CMK (cell line): Measurements from ENCODE around the gene POMT1.
"Not testable (repeated sequence)": the region's sequence is repeated elsewhere in the genome, so short reads cannot be mapped to it uniquely, and the experiment has no call there.

Source experiments
- DNase-seq: peaks from one replicate; pipeline ENCODE4 v3.0.0-alpha.2; 2010; ENCODE audit warnings: low read depth

POMT1 gene

GRCh38 chr9:131496844-131497405, 5.8 kb upstream of the POMT1 start:
- no peak for DNase-seq

- no peak for DNase-seq
Measured at GRCh38 chr9:131499254-131499767, 3.4 kb upstream of the POMT1 start.

- no peak for DNase-seq
Measured at GRCh38 chr9:131500377-131500776, 2.3 kb upstream of the POMT1 start.

GRCh38 chr9:131500939-131501541, 1.7 kb upstream of the POMT1 start:
- DNase-seq = no peak

GRCh38 chr9:131503626-131504465, 1.1 kb downstream of the POMT1 start:
- DNase-seq = no peak

- DNase-seq = no peak
Measured at GRCh38 chr9:131505012-131505411, 2.3 kb downstream of the POMT1 start.

- no peak for DNase-seq
Measured at GRCh38 chr9:131511416-131511815, 8.7 kb downstream of the POMT1 start.

GRCh38 chr9:131511880-131512279, 9.2 kb downstream of the POMT1 start:
- DNase-seq = no peak

- DNase-seq = no peak
Measured at GRCh38 chr9:131513177-131513576, 10.5 kb downstream of the POMT1 start.

GRCh38 chr9:131515559-131516031, 12.9 kb downstream of the POMT1 start:
- not testable (repeated sequence) for DNase-seq

GRCh38 chr9:131516100-131516499, 13.4 kb downstream of the POMT1 start:
- no peak for DNase-seq

GRCh38 chr9:131516930-131517329, 14.2 kb downstream of the POMT1 start:
- DNase-seq = no peak

- no peak for DNase-seq
Measured at GRCh38 chr9:131517761-131518190, 15.1 kb downstream of the POMT1 start.

- DNase-seq = no peak
Measured at GRCh38 chr9:131518553-131518952, 15.8 kb downstream of the POMT1 start.

GRCh38 chr9:131520503-131520902, 17.8 kb downstream of the POMT1 start:
- no peak for DNase-seq

- no peak for DNase-seq
Measured at GRCh38 chr9:131521203-131521602, 18.5 kb downstream of the POMT1 start.

GRCh38 chr9:131521822-131522221, 19.1 kb downstream of the POMT1 start:
- no peak for DNase-seq

- DNase-seq = no peak
Measured at GRCh38 chr9:131522257-131523085, 19.8 kb downstream of the POMT1 start.

- no peak for DNase-seq
Measured at GRCh38 chr9:131523086-131523388, 20.3 kb downstream of the POMT1 start.

- no peak for DNase-seq
Measured at GRCh38 chr9:131523451-131524435, 21.0 kb downstream of the POMT1 start.
